ENCODE results near the gene CENPE. TPM values are rescaled to one million over a fixed set of nuclear protein-coding genes. Genes with fewer than 3 reads are reported as not detected.
"Not testable (repeated sequence)": the region's sequence is repeated elsewhere in the genome, so short reads cannot be mapped to it uniquely, and the experiment has no call there.

CENPE gene
- 19.6 and 22.1 TPM in 2 replicates for total RNA-seq (2014; rRNA removed; shearing (Covaris generic))

- DNase-seq (ENCODE audit: low spot score) = peak; percentile 78
- in situ Hi-C loops (cut with HindIII; ENCODE audit: low sequenced_read_pairs) = no loop called here
Observed at GRCh38 chr4:103198111-103198765, at the start of gene CENPE. Gene CENPE, minus strand, starts transcription at chr4:103198343. Its CDS starts 24 bp downstream, at chr4:103198319.

DNA sequence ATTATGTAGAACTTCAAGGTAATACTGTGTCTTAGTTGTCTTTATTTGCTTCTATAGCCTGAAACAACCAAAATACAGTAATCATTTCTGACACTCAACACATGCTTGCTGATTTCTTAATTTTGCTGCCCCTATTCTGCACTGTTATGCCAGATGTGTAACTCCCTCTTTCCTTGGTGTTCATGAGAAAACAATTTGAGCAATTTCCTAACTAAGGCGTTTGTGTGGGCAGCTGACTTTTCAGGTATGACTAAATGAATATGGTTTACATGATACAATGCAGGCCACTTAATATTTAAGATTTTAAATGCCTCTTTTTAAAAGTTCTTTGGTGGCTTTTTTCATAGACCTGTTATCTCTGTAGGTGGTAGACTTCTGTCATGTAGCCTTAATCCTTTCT lies 46.1 kb upstream of the CENPE start:
- DNase-seq (ENCODE audit: low spot score) = no peak
- in situ Hi-C loops (cut with HindIII; ENCODE audit: low sequenced_read_pairs) = no loop called here

GRCh38 chr4:103230938-103231337 lies 32.8 kb upstream of the CENPE start:
- in situ Hi-C loops (cut with HindIII; ENCODE audit: low sequenced_read_pairs); DNase-seq (ENCODE audit: low spot score): not testable (repeated sequence)

DNA sequence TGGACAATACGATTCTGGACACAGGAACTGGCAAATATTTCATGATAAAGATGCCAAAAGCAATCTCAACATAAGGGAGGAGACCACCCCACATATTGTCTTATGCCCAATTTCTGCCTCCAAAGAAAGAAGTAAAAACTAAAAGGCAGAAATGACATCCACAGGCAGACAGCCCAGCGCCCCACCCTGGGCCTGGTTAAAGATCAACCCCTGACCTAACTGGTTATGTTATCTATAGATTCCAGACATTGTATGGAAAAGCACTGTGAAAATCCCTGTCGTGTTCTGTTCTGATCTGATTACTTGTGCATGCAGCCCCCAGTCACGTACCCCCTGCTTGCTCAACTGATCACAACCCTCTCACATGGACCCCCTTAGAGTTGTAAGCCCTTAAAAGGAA lies 25.4 kb upstream of the CENPE start:
- DNase-seq (ENCODE audit: low spot score); in situ Hi-C loops (cut with HindIII; ENCODE audit: low sequenced_read_pairs): not testable (repeated sequence)

DNA sequence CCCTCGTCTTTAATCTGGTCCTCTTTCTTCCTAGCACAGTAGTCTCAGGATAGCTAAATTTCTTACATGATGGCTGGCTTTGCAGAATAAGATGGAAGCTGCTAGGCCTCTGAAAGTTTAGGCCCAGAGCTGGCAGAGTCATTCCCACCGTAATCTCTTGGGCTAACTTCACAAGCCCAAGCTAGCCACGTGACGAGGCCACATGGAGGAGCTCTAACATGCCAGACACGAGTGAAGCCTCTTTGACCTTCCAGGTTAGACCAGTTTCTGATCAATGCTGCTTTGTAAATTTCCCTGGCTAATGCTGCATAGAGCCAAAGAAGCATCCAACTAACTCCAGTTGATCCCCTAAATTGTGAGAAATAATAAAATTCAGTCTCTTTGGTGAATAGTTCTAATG lies 9.5 kb upstream of the CENPE start:
- DNase-seq (ENCODE audit: low spot score) = no peak
- in situ Hi-C loops (cut with HindIII; ENCODE audit: low sequenced_read_pairs) = no loop called here

- in situ Hi-C loops (cut with HindIII; ENCODE audit: low sequenced_read_pairs) = no loop called here
Observed at GRCh38 chr4:103204111-103204510, 6.0 kb upstream of the CENPE start.

DNA sequence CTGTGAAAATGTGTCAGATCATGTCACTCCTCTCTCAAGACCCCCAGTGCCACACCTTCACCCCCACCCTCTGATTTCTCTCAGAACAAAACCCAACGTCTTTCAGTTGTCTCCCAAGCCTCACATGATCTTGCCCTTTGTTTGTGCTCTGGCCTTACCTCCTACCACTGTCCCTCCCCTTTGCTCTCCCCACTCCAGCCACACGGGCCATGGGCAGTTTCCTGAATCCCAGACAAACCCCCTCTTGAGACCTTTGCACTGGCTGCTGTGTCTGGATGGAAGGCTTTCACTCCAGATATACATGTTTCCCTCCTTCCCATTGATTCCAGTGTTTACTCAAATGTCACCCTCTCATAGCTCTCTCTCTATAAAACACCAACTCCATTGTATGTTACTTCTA lies 3.6 kb upstream of the CENPE start:
- DNase-seq (ENCODE audit: low spot score) = no peak
- in situ Hi-C loops (cut with HindIII; ENCODE audit: low sequenced_read_pairs) = no loop called here

More at GRCh38 chr4:103204111-103204510, 6.0 kb upstream of the CENPE start:
- no peak for DNase-seq (ENCODE audit: low spot score)

DNA sequence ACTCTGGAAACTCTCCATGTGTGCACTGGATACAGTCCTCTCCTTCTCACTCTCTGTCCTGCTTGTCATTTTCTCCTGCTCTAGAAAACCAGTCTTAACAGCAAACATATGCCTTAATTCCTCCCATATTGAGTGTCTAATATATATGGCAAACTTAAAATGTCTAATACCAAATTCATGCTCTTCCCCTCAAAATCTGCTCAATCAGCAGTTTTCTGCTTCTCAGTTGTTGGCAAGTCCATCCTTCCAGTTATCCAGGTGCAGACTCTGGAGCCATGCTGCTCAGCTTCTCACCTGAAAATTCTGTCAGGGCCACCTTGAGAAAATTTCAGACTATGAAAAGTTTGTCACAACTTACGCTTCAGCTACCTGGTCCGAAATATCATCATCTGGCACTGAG lies 3.1 kb upstream of the CENPE start:
- in situ Hi-C loops (cut with HindIII; ENCODE audit: low sequenced_read_pairs) = no loop called here
- DNase-seq (ENCODE audit: low spot score) = no peak

- in situ Hi-C loops (cut with HindIII; ENCODE audit: low sequenced_read_pairs) = no loop called here
- no peak for DNase-seq (ENCODE audit: low spot score)
Observed at GRCh38 chr4:103199009-103199408, 866 bp upstream of the CENPE start.

GRCh38 chr4:103197765-103198110 lies 405 bp downstream of the CENPE start:
- no peak for DNase-seq (ENCODE audit: low spot score)
- in situ Hi-C loops (cut with HindIII; ENCODE audit: low sequenced_read_pairs) = no loop called here

GRCh38 chr4:103193457-103193856 lies 4.7 kb downstream of the CENPE start:
- in situ Hi-C loops (cut with HindIII; ENCODE audit: low sequenced_read_pairs) = no loop called here
- DNase-seq (ENCODE audit: low spot score) = no peak

GRCh38 chr4:103171006-103171405 lies 27.1 kb downstream of the CENPE start:
- in situ Hi-C loops (cut with HindIII; ENCODE audit: low sequenced_read_pairs) = no loop called here
- DNase-seq (ENCODE audit: low spot score) = no peak

GRCh38 chr4:103169750-103170149 lies 28.4 kb downstream of the CENPE start:
- DNase-seq (ENCODE audit: low spot score); in situ Hi-C loops (cut with HindIII; ENCODE audit: low sequenced_read_pairs): not testable (repeated sequence)

GRCh38 chr4:103168993-103169392 lies 29.1 kb downstream of the CENPE start:
- DNase-seq (ENCODE audit: low spot score) = no peak
- in situ Hi-C loops (cut with HindIII; ENCODE audit: low sequenced_read_pairs) = no loop called here

GRCh38 chr4:103162176-103162575 lies 36.0 kb downstream of the CENPE start:
- in situ Hi-C loops (cut with HindIII; ENCODE audit: low sequenced_read_pairs) = no loop called here

GRCh38 chr4:103158760-103159159 lies 39.4 kb downstream of the CENPE start:
- DNase-seq (ENCODE audit: low spot score) = no peak
- in situ Hi-C loops (cut with HindIII; ENCODE audit: low sequenced_read_pairs) = no loop called here

More at GRCh38 chr4:103162176-103162575, 36.0 kb downstream of the CENPE start:
- DNase-seq (ENCODE audit: low spot score) = no peak

DNA sequence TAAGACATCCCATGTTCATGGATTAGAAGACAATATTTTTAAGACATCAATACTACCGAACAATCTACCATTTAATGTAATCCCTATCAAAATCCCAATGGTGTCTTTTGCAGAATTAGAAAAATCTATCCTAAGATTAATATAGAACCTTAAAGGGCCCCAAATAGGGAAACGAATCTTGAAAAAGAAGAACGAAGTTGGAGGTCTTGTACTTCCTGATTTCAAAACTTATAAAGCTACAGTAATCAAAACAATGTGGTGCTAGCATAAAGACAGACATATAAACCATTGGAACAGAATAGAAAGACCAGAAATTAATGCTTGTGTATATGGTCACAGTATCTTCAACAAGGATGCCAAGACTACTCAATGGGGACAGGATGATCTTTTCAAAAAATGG lies 42.0 kb downstream of the CENPE start:
- in situ Hi-C loops (cut with HindIII; ENCODE audit: low sequenced_read_pairs) = no loop called here
- DNase-seq (ENCODE audit: low spot score) = no peak

GRCh38 chr4:103152381-103152780 lies 45.8 kb downstream of the CENPE start:
- no peak for DNase-seq (ENCODE audit: low spot score)
- in situ Hi-C loops (cut with HindIII; ENCODE audit: low sequenced_read_pairs) = no loop called here

GRCh38 chr4:103150677-103151076 lies 47.5 kb downstream of the CENPE start:
- in situ Hi-C loops (cut with HindIII; ENCODE audit: low sequenced_read_pairs) = no loop called here
- DNase-seq (ENCODE audit: low spot score) = no peak

DNA sequence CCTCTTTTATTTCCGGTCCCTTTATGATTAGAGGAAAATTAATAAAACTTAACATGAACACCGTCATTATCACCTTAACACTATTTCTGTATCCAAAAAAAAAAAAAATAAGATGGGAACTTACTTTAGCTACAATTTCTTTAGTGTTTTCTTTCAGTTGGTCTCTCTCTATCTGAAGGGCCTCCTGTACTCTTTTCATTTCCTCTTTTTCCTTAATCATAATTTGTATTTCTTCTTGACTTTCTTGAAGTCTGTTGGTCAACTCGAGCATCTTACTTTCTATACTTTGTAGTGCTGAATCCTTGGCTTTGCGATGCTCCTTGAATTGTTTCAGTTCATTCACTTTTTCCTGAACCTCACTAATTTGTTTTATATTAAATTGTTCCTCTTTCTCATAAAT lies 53.2 kb downstream of the CENPE start:
- DNase-seq (ENCODE audit: low spot score) = no peak
- in situ Hi-C loops (cut with HindIII; ENCODE audit: low sequenced_read_pairs) = no loop called here

- in situ Hi-C loops (cut with HindIII; ENCODE audit: low sequenced_read_pairs) = no loop called here
- DNase-seq (ENCODE audit: low spot score) = no peak
Observed at GRCh38 chr4:103137446-103137827, 60.7 kb downstream of the CENPE start.

Data from G401 (cell line).